OCI-LY1 (cell line): ENCODE results near the gene PAFAH2.

Experiments
- H2AFZ ChIP-seq: fragments of 200-600 bp; sonication (generic), shearing (Covaris generic); 2 replicates; pipeline ENCODE4 v1.6.0; 2014; ENCODE audit warnings: antibody characterized with exemption, mild to moderate bottlenecking, low read length
- H3F3A ChIP-seq: fragments of 200-600 bp; sonication (generic), shearing (Covaris generic); 2 replicates; pipeline ENCODE4 v1.6.0; 2014; ENCODE audit warnings: mild to moderate bottlenecking, antibody characterized with exemption, low read length, moderate library complexity; ENCODE audit not compliant: insufficient read depth
- H3K27ac ChIP-seq: fragments of 200-600 bp; sonication (generic); 2 replicates; pipeline ENCODE4 v1.5.1; 2014; ENCODE audit warnings: low read length, mixed run types, mild to moderate bottlenecking, low read depth; ENCODE audit not compliant: poor library complexity, severe bottlenecking
- H3K27me3 ChIP-seq: fragments of 200-600 bp; sonication (generic); 2 replicates; pipeline ENCODE4 v1.6.0; 2014; ENCODE audit warnings: antibody characterized with exemption, mild to moderate bottlenecking, low read length, moderate library complexity; ENCODE audit not compliant: insufficient read depth
- H3K36me3 ChIP-seq: fragments of 200-600 bp; sonication (generic); 2 replicates; pipeline ENCODE4 v1.6.1; 2014; ENCODE audit warnings: mild to moderate bottlenecking, antibody characterized with exemption, low read length, moderate library complexity, mixed read lengths; ENCODE audit not compliant: insufficient read depth
- H3K4me1 ChIP-seq: fragments of 200-600 bp; sonication (generic); 2 replicates; pipeline ENCODE4 v1.5.1; 2014; ENCODE audit warnings: mild to moderate bottlenecking, low read length, moderate library complexity; ENCODE audit not compliant: insufficient read depth, severe bottlenecking
- H3K4me2 ChIP-seq: fragments of 200-600 bp; sonication (generic), shearing (Covaris generic); 2 replicates; pipeline ENCODE4 v1.6.1; 2014; ENCODE audit warnings: low read length
- H3K4me3 ChIP-seq: fragments of 200-600 bp; sonication (generic); 2 replicates; pipeline ENCODE4 v1.5.1; 2014; ENCODE audit warnings: low read length, low read depth, mild to moderate bottlenecking, mixed read lengths; ENCODE audit not compliant: poor library complexity, severe bottlenecking
- H3K79me2 ChIP-seq: fragments of 200-600 bp; shearing (Covaris generic); 2 replicates; pipeline ENCODE4 v1.6.1; 2016; ENCODE audit warnings: mixed run types, low read length, mixed read lengths; ENCODE audit not compliant: insufficient read depth
- H3K9ac ChIP-seq: fragments of 200-600 bp; sonication (generic), shearing (Covaris generic); 2 replicates; pipeline ENCODE4 v1.6.1; 2014; ENCODE audit warnings: mild to moderate bottlenecking, low read length, mixed read lengths
- H3K9me2 ChIP-seq: fragments of 200-600 bp; sonication (generic), shearing (Covaris generic); 2 replicates; pipeline ENCODE4 v1.6.1; 2014; ENCODE audit warnings: low read depth, mild to moderate bottlenecking, low read length, mixed read lengths
- H3K9me3 ChIP-seq: fragments of 200-600 bp; shearing (Covaris generic); 2 replicates; pipeline ENCODE4 v1.6.1; 2014; ENCODE audit warnings: low read length, mixed read lengths
- H4K20me1 ChIP-seq: fragments of 200-600 bp; sonication (generic), shearing (Covaris generic); 2 replicates; pipeline ENCODE4 v1.6.0; 2016; ENCODE audit warnings: mild to moderate bottlenecking, low read length; ENCODE audit not compliant: insufficient read depth
- CTCF ChIP-seq: fragments of 200-600 bp; sonication (generic), shearing (Covaris generic); IDR thresholded peaks from 2 replicates; pipeline ENCODE4 v1.5.1; 2017; ENCODE audit warnings: mild to moderate bottlenecking, antibody characterized with exemption, low read length, moderate library complexity, mixed read lengths
- EZH2 ChIP-seq: fragments of 200-600 bp; sonication (generic), shearing (Covaris generic); IDR thresholded peaks from 2 replicates; pipeline ENCODE4 v1.8.0; 2017; ENCODE audit warnings: borderline replicate concordance, mixed run types, mild to moderate bottlenecking, antibody characterized with exemption, low read length, moderate library complexity, mixed read lengths

PAFAH2 gene

GRCh38 chr1:25926731-25927496 lies 70.9 kb downstream of the PAFAH2 start:
- Histone ChIP-seq H3F3A (no peaks in the 10 kb centered on the region), H4K20me1 (no peaks in the 10 kb centered on the region), H3K27me3 (peaks cover 6% of the 10 kb centered on the region; the same call in 1 of the 2 replicates), H3K27ac (no peak overlapping the region), H3K4me1 (peaks cover 15% of the 10 kb centered on the region), H3K79me2 (no peaks in the 10 kb centered on the region), H3K4me2 (no peak overlapping the region), H3K4me3 (no peak overlapping the region), H3K36me3 (no peaks in the 10 kb centered on the region), H2AFZ (no peak overlapping the region), H3K9me2 (no peaks in the 10 kb centered on the region), H3K9ac (no peak overlapping the region), H3K9me3 (no peaks in the 10 kb centered on the region)
- TF ChIP-seq CTCF, result no peak
- TF ChIP-seq EZH2, result no peak

GRCh38 chr1:25924454-25924853 lies 73.4 kb downstream of the PAFAH2 start:
- Histone ChIP-seq H4K20me1 (no peaks in the 10 kb centered on the region), H3K4me3 (no peak overlapping the region), H3K27me3 (peaks cover 6% of the 10 kb centered on the region; the same call in 1 of the 2 replicates), H2AFZ (no peak overlapping the region), H3K4me2 (no peak overlapping the region), H3K4me1 (peaks cover 15% of the 10 kb centered on the region), H3K36me3 (no peaks in the 10 kb centered on the region), H3K27ac (no peak overlapping the region), H3K9me3 (no peaks in the 10 kb centered on the region), H3F3A (no peaks in the 10 kb centered on the region), H3K79me2 (no peaks in the 10 kb centered on the region), H3K9ac (no peak overlapping the region), H3K9me2 (no peaks in the 10 kb centered on the region)
- no peak for TF ChIP-seq CTCF
- TF ChIP-seq EZH2, result no peak

GRCh38 chr1:25922971-25923552 lies 74.8 kb downstream of the PAFAH2 start:
- no peaks in the 10 kb centered on the region for H3K9me3 ChIP-seq
- no peak overlapping the region for H2AFZ ChIP-seq
- H3K9ac ChIP-seq, result peak overlapping the region; percentile 11; the same call in 1 of the 2 replicates
- no peak overlapping the region for H3K27ac ChIP-seq
- peaks cover 16% of the 10 kb centered on the region for H3K4me1 ChIP-seq
- peak overlapping the region; percentile 37 for H3K4me3 ChIP-seq
- no peaks in the 10 kb centered on the region for H3K79me2 ChIP-seq
- no peaks in the 10 kb centered on the region for H3K9me2 ChIP-seq
- peaks cover 6% of the 10 kb centered on the region; the same call in 1 of the 2 replicates for H3K27me3 ChIP-seq
- no peaks in the 10 kb centered on the region for H4K20me1 ChIP-seq
- H3F3A ChIP-seq, result no peaks in the 10 kb centered on the region
- TF ChIP-seq CTCF, result no peak
- TF ChIP-seq EZH2, result no peak
- no peaks in the 10 kb centered on the region for H3K36me3 ChIP-seq
- peak overlapping the region; percentile 63 for H3K4me2 ChIP-seq
